ENCODE measurements around the gene PLPPR3.

DNA sequence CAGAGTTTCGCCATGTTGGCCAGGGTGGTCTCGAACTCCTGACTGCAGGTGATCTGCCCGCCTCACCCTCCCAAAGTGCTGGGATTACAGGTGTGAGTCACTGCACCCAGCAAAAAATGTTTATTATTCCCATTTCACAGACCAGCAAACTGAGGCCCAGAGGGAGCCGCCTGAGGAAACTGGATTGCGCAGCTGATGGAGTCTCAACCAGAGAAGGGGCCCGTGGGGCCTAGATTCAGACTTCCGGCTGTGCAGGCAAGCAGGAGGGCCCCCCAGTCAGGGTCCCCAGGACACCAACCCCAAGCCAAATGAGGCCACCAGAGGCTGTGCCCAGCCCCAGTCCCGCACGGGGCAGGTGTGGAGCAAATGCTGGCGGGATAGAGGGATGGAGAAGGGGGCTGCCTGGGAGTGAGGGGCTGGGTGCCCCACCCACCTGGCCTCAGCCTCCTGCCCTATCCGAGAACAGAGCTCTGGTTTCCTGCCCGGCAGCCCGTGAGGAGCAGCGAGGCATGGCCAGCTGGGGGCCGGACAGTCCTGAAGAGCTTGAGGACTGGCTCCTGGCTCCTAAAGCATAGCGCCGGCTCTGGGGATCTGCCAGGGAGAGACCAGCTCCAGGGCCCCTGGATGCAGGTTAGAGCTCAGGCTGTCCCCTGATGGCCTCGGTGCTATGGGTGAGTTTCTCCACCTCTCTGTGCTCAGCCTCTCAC lies 48.9 kb downstream of the PLPPR3 start:
- TF ChIP-seq POLR2A (IDR thresholded peaks at IDR 0.05; ENCODE audit: low read length) (no peak), GATA1 (IDR thresholded peaks at IDR 0.05; ENCODE audit: low read depth, low read length) (no peak)

Data from erythroblast (primary cell).